Prostate gland (tissue), 2 donors: ENCODE measurements around the gene CTIF. TPM values are rescaled to one million over a fixed set of nuclear protein-coding genes. Genes with fewer than 3 reads are reported as not detected.

Source experiments
- DNase-seq: peaks from one replicate; pipeline ENCODE4 v3.0.0-alpha.2; 2019; ENCODE audit warnings: low spot score
- H3K27ac ChIP-seq, 2 donors: fragments of 200-600 bp; sonication (generic); 2 replicates each; pipeline ENCODE4 v1.5.1; 2017 to 2019
- H3K27me3 ChIP-seq: fragments of 200-600 bp; sonication (generic); replicated peaks from 2 replicates; pipeline ENCODE4 v1.5.1; 2019; ENCODE audit not compliant: insufficient read depth
- H3K36me3 ChIP-seq, 2 donors: fragments of 200-600 bp; sonication (generic); 1 replicate in 1 of 2; 2 replicates in 1 of 2; pipeline versions ENCODE4 v1.5.1 to v1.8.1; 2017 to 2019
- H3K4me1 ChIP-seq: fragments of 200-600 bp; sonication (generic); replicated peaks from 2 replicates; pipeline ENCODE4 v1.5.1; 2019
- H3K4me3 ChIP-seq, 2 donors: fragments of 200-600 bp; sonication (generic); 2 replicates each; pipeline ENCODE4 v1.5.1; 2017 to 2019
- H3K9me3 ChIP-seq: fragments of 200-600 bp; sonication (generic); 2 replicates; pipeline ENCODE4 v1.5.1; 2017
- CTCF ChIP-seq, 4 experiments: fragments of 200-600 bp in 2 of 4; fragments of 450-650 bp in 2 of 4; sonication (generic) in 2 of 4; IDR thresholded peaks; 1 replicate in 3 of 4; 2 replicates in 1 of 4; pipeline ENCODE4 v1.5.1; 2016 to 2019; ENCODE audit warnings: antibody characterized with exemption in 4 of 4, mild to moderate bottlenecking in 2 of 4, moderate library complexity in 2 of 4
- POLR2A ChIP-seq: fragments of 450-650 bp; IDR thresholded peaks from one replicate; pipeline ENCODE4 v1.6.1; 2016; ENCODE audit warnings: antibody characterized with exemption, mild to moderate bottlenecking
- POLR2AphosphoS5 ChIP-seq: sonication (generic); formaldehyde crosslinking; IDR thresholded peaks from one replicate; pipeline ENCODE4 v1.6.1; 2017; ENCODE audit warnings: antibody characterized with exemption
- WGBS: methylation state at CpG from one replicate; pipeline ENCODE4 v1.1.5; 2018; 5-methylcytosine and 5-hydroxymethylcytosine counted together
- intact Hi-C: fragments of 100-400 bp; cut with DNase I; formaldehyde crosslinking; loops from one replicate; pipeline ENCODE4 v1.14.2; 2022
- total RNA-seq, 2 donors: library from RNA; depleted of rRNA; stranded (reverse); fragments of >200 nt; gene quantifications; one replicate each; pipeline ENCODE4 v1.1.0, GENCODE V29; 2016

CTIF gene
- total RNA-seq, 2 donors from 2014 or later: 8.1 to 57.9 TPM

GRCh38 chr18:48528861-48529260, 10.0 kb upstream of the CTIF start:
- no peaks in the 10 kb centered on the region for H3K4me1 ChIP-seq
- H3K27me3 ChIP-seq: no peaks in the 10 kb centered on the region
- intact Hi-C loops: no loop called here
- no peak overlapping the region for H3K27ac ChIP-seq
- H3K36me3 ChIP-seq: no peaks in the 10 kb centered on the region
- no peaks in the 10 kb centered on the region for H3K9me3 ChIP-seq
- no peak overlapping the region for H3K4me3 ChIP-seq
- no peak for DNase-seq
- TF ChIP-seq POLR2A (no peak), CTCF (IDR thresholded peaks at IDR 0.05) (no peak), POLR2AphosphoS5 (no peak)
- 60% methylated on average over 5 of the region's 5 CpGs for WGBS

- no peak for DNase-seq
- Histone ChIP-seq H3K4me3 (no peak overlapping the region), H3K36me3 (no peaks in the 10 kb centered on the region), H3K4me1 (no peaks in the 10 kb centered on the region), H3K9me3 (no peaks in the 10 kb centered on the region), H3K27me3 (no peaks in the 10 kb centered on the region), H3K27ac (no peak overlapping the region)
- 64% methylated on average over 2 of the region's 2 CpGs for WGBS
- no peak for TF ChIP-seq POLR2A
- no peak for TF ChIP-seq POLR2AphosphoS5
- intact Hi-C loops: no loop called here
Observed at GRCh38 chr18:48529796-48530195, 9.0 kb upstream of the CTIF start.

- DNase-seq: no peak
- Histone ChIP-seq H3K4me1 (no peaks in the 10 kb centered on the region), H3K4me3 (no peak overlapping the region), H3K27me3 (no peaks in the 10 kb centered on the region), H3K9me3 (no peaks in the 10 kb centered on the region), H3K27ac (no peak overlapping the region), H3K36me3 (no peaks in the 10 kb centered on the region)
- intact Hi-C loops: no loop called here
- 79% methylated on average over 3 of the region's 3 CpGs for WGBS
- no peak for TF ChIP-seq POLR2A
- TF ChIP-seq POLR2AphosphoS5: no peak
- TF ChIP-seq CTCF (IDR thresholded peaks at IDR 0.05): no peak
Observed at GRCh38 chr18:48530399-48531081, 8.3 kb upstream of the CTIF start.

- intact Hi-C loops: no loop called here
- Histone ChIP-seq H3K27ac (no peak overlapping the region), H3K4me3 (no peak overlapping the region), H3K36me3 (no peaks in the 10 kb centered on the region), H3K4me1 (no peaks in the 10 kb centered on the region), H3K27me3 (no peaks in the 10 kb centered on the region), H3K9me3 (no peaks in the 10 kb centered on the region)
- no peak for DNase-seq
- WGBS: 85% methylated on average over 1 of the region's 1 CpG
- no peak for TF ChIP-seq POLR2A
- TF ChIP-seq POLR2AphosphoS5: no peak
- no peak for TF ChIP-seq CTCF (IDR thresholded peaks at IDR 0.05)
Observed at GRCh38 chr18:48531082-48531403, 7.8 kb upstream of the CTIF start.

- no peak for DNase-seq
- Histone ChIP-seq H3K4me3 (no peak overlapping the region), H3K27ac (no peak overlapping the region), H3K4me1 (no peaks in the 10 kb centered on the region), H3K9me3 (no peaks in the 10 kb centered on the region), H3K36me3 (no peaks in the 10 kb centered on the region), H3K27me3 (no peaks in the 10 kb centered on the region)
- no peak for TF ChIP-seq CTCF (IDR thresholded peaks at IDR 0.05)
- TF ChIP-seq POLR2A: no peak
- no peak for TF ChIP-seq POLR2AphosphoS5
- intact Hi-C loops: no loop called here
- 83% methylated on average over 3 of the region's 3 CpGs for WGBS
Observed at GRCh38 chr18:48531908-48532307, 6.9 kb upstream of the CTIF start.
